HG03135 (cell line): ENCODE results near the gene GPSM1.

Experiments
- ATAC-seq: cut with Tn5 transposase; IDR thresholded peaks from one replicate; pipeline ENCODE4 v1.9.1; 2021; ENCODE audit warnings: mild to moderate bottlenecking, moderate library complexity; ENCODE audit not compliant: unreplicated experiment

The GPSM1 gene

DNA sequence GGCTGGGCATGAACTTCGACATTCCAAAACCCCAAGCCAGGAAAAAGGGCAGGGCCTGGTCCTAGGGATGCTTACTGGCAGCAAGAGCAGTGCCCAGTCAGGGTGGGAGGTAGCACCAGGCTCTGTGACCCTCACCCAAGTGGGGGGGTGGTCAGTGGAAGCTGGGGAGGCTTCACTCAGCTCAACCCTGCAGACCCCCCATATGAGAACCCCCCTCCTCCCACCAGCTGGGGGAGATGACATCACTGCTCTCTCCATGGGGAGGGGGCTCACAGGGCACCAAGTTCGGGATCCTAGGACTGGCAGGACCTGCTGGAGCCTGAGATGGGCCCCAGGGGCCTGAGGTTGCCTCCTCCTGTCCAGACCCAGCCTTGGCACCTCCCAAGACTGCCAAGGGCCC lies 31.5 kb downstream of the GPSM1 start:
- no peak for ATAC-seq

- ATAC-seq, result no peak
Measured at GRCh38 chr9:136359774-136360718, 32.7 kb downstream of the GPSM1 start.

GRCh38 chr9:136361047-136361753 lies 33.9 kb downstream of the GPSM1 start:
- ATAC-seq, result no peak

GRCh38 chr9:136361754-136362449 lies 34.6 kb downstream of the GPSM1 start:
- ATAC-seq, result no peak

DNA sequence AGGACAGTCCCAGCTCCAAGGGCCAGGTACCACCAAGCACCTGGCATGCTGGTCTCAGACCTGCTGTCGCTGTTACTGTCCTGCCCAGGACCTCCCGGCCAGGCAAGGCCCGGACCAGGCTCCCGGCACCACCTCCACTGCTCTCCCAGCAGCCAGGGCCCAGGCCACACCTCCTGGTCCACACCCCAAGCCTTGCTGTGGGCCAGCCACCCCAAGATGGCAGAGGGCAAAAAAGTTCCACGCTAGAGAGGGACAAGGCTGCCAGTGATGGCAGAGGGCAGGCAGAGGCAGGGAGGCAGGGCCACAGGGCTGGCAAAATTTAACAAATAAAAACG lies 35.1 kb downstream of the GPSM1 start:
- no peak for ATAC-seq

GRCh38 chr9:136363106-136363948 lies 36.0 kb downstream of the GPSM1 start, which contains the start of gene DNLZ:
TSS of gene DNLZ (minus strand) at chr9:136363744. CDS start at chr9:136363714, 30 bp downstream.
- peak; percentile 65 for ATAC-seq

DNA sequence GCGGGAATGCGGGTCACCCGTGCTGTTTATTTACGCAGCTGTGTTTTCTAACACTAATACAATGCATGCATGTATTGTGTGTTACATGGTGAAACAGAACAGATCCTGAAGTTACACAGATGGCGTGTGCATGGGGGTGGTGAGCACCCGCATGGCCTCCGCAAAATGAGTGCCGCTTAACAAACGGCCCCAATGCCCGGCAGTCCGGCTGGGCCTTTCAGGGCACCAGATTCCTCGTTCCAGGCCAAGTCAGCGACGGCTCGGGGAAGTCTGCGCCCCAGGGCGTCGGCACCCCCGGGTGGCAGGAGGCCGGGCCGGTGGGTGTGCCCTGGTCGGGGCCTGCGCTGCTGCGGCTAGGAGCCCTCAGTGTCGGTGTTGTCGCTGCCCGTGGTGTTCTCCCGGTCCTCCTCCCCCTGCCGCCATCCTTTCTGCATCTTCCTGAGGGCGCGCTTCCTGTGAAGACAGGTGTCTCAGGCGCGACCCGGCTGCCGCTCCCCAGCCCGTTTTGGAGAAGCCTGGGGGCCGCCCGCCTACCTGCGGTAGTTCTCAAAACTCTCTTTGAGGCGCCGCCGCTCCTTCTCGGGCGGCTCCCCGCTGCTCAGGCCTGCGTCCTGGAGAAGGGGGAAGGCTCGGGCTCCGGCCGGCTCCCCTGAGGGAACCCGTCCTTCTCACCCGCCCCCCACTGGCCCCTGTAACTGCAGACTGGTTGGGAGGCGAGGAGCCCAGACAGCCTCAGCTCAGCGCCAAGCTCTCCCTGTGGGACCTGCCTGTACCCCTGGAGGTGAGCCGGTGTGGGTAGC lies 36.8 kb downstream of the GPSM1 start:
- no peak for ATAC-seq

GRCh38 chr9:136364942-136365774 lies 37.8 kb downstream of the GPSM1 start:
- no peak for ATAC-seq

- ATAC-seq, result no peak
Measured at GRCh38 chr9:136365775-136366222, 38.5 kb downstream of the GPSM1 start.

DNA sequence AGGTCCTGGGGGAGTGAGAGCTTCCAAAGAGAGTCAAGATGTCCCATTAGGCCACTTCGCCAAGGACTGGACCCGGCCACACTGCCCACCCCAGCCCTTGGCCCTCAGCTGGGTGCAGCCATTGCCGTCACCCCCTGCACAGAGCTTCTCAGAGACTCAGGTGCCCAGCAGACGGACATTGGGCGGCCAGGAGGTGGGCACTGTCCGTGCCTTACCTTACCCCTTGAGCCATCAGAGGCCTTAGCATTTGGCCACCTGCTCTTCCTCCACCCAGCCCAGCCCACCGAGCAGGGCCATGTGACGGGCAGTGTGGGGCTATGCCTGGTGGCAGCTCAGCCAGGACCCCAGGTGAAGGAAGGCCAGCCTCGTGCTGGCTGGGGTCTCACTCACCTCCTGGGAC lies 39.5 kb downstream of the GPSM1 start:
- ATAC-seq, result no peak

GRCh38 chr9:136367296-136368145 lies 40.2 kb downstream of the GPSM1 start:
- ATAC-seq, result no peak

DNA sequence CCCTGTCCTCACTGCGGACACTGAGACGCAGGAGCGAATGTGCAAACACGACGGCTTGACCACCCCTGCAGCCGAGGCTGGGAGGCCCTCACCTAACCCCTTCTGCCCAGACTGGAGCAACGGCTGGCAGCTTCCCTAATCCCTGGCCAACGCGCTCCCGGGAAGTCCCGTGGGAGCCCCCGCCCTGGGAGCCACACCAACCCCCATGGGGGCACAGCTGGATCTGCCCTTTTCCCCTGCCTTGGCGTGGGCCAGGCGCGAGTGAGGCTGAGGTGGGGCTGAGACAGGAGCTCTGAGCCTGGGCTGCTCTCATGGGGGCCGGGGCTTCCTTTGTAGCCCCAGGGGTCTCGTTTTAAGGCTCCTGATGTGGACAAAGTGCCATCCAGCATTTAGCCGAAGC lies 40.9 kb downstream of the GPSM1 start:
- ATAC-seq, result no peak

- no peak for ATAC-seq
Measured at GRCh38 chr9:136370037-136370436, 42.7 kb downstream of the GPSM1 start.

GRCh38 chr9:136370687-136371532 lies 43.6 kb downstream of the GPSM1 start:
- no peak for ATAC-seq

DNA sequence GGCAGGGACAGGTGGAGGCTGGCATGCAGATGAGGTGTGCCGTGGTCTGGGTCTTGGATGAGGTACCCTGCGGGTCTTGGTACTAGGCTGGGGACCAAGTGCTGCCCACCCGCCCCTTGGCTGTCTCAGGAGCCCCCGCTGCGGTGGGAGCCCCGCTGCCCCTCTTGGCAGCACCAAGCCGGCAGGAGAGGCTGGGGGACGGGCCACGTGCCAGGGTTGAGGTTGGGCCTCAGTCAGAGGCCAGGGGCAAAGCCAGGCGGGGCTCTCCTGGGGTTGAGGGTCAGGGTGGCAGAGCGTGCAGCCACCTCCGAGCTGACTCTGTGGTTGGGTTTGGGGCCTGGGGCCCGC lies 44.2 kb downstream of the GPSM1 start:
- ATAC-seq, result no peak

DNA sequence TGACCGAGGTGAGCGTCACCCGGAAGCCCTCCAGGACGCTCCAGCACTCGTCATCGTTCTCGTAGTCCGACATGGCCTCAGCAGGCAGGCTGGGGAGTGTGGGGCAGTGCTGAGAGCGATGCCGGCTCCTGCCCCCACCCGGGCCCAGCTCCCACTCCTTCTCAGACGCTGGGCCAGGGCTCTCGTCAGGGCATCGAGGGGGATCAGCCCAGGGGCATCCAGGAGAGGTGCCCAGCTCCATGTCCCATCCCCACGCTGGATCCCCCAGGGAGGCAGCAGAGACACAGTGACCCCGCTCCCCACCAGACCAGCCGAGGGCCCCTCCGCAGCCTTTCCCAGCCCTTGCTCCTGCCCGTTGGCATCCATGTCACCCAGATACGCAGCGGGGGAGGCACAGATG lies 44.7 kb downstream of the GPSM1 start:
- ATAC-seq, result no peak
